ENCODE results near the gene DCAF10.
A peak's percentile ranks its signal among the peaks of the same experiment; 100 is the strongest.
"Not testable (repeated sequence)": the region's sequence is repeated elsewhere in the genome, so short reads cannot be mapped to it uniquely, and the experiment has no call there.

DCAF10 gene

DNA sequence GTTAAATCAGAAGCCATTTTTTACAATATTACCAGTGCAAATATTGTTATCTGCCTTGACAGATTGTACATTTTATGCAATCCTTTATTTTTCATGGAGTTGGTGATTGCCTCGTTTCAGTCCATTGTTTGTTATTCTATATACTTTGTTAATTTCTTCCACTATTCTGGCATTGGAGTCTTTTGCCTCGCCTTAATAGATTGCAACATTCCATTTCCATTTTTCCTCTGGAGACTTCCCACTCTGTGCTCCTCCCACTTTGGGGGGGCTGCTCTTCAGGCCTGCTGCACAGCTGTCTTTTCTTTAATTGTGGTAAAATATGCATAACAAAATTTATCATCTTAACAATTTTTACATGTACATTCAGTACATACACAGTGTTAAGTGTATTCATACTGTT is 4.4 kb upstream of the DCAF10 start:
- DNase-seq: no peak

DNA sequence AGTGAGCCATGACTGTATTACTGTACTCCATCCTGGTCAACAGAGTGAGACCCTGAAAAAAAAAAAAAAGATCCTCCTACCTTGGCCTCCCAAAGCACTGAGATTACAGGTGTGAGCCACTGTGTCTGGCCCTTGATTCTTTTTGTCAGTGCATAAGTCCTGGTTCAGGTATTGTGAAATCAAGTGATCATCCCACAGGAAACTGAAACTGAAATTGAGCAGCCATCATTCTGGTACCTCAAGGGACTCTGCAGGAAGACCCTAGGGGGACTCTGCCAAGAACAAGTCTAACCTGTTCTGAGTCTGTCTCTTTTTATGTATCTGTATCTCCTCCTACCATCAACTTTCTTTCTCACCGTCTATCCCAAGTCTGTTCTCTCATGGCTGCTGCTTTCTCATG is 1.9 kb upstream of the DCAF10 start:
- no peak for DNase-seq

DNA sequence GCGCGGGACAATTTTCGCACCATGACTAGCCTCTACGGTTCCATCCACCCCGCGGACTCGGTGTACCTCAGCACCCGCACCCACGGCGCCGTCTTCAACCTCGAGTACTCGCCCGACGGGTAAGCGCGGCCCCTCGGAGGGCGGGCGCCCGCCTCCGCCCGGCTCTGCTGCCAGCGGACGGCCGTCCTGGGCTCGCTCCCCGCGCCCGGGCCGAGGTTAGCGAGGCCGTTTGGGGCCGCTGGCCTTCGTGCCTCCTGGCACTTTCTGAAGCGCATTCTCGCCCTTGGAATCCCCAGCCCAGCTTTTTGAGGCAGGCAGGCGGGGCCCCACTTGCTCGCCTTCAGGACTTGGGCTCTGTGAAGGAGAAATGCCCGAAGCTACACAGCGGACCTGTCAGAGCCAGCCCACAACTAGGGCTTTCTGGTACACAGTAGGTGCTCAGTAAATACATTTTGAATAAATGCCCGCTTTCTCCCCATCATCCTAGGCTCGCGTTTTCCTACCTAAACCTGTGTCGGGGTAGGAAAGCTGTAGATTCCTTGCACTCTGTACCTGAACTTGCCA is 772 bp downstream of the DCAF10 start:
- DNase-seq: peak; percentile 54

DNA sequence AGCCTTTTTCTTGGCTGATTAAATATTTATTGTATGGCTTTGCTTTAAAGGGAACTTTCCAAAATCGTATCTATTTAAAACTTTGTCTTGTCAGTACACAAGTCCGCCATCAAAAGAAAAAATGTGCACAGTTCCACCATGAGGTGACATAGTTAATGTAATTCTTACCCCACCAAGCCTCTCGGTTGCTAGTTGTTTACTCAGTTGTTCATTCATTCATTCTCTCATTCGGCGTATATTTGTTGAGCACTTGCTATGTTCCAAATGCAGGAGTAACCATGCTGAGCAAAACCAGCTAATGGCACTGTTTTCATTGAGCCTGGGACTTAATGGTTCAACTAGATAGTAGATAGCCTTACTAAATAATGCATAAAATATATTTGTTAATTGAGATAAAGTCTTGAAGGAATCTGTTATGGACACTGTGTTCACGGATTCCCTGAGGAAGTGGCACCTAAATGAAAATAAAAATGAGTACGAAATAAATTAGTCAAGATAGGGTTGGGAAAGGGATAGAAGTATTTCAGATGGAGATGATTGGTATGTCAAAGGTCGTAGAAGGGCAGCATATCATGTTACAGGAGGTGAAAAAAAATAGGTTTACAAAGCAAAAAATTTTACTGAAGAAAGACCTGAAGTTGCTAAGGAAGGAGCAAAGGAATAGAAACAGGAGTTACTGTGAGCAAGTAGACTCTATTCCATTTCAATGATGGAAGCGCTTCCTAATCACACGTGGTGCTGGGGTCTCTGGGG is 1.5 kb downstream of the DCAF10 start:
- no peak for DNase-seq

DNA sequence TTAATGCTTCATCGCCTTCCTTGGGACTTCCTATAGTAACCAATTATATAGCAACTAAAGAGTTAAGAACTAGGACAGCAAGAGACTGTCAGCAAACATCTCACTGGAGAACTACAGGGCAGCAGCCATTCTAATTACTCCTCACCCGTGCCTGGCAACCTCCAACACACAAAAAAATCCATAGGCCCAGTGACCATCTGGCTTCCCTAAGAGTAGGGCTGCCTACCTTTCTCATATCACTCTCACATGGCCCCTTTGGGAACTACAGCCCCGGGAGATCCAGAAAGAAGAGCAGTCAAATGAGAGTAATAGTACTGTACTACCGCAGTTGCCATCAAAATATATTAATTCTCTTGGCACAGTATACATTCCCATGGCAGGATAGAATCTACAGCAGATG is 5.7 kb downstream of the DCAF10 start:
- no peak for DNase-seq

DNA sequence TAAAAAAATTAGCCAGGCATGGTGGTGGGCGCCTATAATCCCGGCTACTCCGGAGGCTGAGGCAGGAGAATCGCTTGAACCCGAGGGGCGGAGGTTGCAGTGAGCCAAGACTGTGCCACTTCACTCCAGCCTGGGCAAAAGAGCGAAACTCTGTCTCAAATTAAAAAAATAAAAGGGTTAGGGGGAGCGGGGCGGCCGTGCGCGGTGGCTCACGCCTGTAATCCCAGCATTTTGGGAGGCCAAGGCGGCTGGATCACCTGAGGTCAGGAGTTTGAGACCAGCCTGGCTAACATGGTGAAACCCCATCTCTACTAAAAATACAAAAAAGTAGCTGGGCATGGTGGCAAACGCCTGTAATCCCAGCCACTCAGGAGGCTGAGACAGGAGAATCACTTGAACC is 9.1 kb downstream of the DCAF10 start:
- not testable (repeated sequence) for DNase-seq

DNA sequence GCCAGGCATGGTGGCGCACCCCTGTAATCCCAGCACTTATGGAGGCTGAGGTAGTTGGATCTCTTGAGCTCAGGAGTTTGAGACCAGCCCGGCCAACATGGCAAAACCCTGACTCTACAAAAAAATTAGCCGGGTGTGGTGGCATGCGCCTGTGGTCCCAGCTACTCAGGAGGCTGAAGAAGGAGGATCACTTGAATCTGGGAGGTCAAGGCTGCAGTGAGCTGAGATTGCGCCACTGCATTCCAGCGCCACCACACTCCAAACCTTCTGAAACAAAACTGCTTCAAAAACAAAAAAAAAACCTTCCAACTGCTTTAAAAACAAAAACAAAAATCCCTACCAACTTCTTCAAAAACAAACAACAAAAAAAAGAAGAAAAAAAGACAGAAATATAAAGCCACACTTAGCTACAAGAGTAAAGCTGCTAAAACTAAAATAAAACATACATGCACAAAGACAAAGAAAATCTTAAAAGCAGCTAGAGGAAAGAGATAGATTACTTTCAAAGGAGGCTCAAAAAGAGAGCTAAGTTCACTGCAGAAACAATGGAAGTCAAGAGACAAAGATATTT is 11.4 kb downstream of the DCAF10 start:
- no peak for DNase-seq

DNA sequence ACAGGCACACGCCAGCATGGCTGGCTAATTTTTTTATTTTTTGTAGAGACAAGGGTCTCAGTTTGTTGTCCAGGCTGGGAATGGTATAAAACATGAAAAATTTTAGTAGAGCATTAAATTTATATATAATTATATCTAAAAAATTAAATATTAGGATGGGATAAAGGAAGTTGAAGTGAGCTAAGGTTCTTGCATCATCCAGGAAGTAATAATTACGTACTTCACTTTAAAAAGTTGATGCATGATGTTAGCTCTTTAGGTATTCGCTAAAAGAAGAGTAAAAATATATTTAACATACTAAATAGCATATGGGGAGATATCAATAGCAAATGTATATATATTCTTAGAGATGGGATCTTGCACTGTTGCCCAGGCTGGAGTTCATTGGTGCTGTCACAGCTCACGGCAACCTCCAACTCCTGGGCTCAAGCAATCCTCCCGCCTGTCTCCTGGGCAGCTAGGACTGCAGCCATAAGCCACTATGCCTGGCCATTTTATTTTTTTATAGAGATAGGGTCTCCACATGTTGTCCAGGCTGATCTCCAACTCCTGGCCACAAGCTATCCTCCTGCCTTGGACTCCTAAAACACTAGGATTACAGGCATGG is 12.3 kb downstream of the DCAF10 start:
- no peak for DNase-seq

DNA sequence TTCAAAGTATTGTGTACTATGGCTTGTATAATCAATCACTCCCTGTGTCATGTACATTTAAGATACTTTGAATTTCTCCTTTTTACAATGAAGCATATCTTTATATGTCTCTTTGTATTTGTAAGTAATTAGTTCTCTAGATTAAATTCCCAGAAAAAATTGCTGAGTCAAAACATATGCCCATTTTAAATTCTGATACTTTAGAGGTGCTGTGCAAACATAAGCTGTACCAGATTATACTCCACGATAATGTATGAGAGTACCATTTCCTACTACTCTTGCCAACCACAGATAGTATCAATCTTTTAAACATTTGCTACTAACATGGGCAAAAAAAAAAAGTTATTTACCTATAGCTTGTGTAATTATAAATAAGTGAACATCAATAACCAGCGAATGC is 18.3 kb downstream of the DCAF10 start:
- DNase-seq: no peak

DNA sequence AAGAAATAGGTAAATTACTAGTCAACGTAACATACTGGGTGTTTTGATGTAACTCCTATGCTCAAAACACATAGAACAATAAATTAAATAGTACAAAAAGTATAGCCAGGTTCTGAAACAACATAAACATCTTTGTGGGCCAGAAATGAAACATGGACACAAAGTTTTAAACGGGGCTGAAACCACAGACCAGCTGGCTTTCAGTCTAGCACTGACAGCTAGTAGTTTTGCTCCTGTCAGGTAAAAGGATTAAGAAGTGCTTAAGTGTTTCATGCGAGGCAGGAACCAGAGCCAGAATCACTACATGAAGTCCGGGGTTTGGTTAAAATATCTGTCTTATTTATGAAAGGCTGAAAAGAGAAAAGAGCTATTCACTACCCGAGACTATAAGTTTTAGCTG is 19.5 kb downstream of the DCAF10 start:
- no peak for DNase-seq

DNA sequence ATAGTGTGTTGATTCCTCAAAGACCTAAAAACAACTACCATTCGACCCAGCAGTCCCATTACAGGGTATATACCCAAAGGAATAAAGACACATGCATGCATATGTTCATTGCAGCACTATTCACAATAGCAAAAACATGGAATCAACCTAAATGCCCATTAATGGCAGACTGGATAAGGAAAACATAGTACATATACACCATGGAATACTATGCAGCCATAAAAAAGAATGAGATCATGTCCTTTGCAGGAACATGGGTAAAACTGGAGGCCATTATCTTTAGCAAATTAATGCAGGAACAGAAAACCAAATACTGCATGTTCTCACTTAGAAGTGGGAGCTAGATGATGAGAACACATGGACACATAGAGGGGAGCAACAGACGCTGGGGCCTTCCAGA is 24.6 kb downstream of the DCAF10 start:
- not testable (repeated sequence) for DNase-seq

DNA sequence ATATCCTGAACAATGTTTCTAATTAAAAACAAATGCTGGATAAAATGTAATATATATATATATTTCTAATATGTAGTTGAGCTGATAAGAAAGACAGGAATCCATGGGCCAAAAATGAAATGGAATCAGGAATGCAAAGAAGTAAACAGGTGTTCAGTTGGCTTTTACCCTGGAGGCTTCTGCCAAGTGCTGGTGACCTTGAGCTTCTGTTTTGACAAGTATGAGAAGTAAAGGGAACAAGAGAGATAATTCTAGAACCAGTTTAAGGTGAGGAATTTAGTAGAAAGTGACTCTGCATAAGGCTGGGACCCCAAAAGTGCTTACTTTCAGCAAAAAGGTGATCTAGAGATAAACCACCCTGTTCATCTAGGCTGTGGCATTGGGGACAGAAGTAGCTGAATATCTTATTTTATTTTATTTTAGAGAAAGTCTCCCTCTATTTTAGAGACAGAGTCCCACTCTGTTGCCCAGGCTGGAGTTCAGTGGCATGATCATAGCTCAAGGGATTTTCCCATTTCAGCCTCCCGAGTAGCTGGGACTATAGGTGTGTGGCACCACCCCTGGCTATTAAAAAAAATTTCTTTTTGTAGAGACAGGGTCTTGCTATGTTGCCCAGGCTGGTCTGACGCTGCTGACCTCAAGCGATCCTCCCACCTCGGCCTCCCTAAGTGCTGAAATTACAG is 27.0 kb downstream of the DCAF10 start:
- no peak for DNase-seq

DNA sequence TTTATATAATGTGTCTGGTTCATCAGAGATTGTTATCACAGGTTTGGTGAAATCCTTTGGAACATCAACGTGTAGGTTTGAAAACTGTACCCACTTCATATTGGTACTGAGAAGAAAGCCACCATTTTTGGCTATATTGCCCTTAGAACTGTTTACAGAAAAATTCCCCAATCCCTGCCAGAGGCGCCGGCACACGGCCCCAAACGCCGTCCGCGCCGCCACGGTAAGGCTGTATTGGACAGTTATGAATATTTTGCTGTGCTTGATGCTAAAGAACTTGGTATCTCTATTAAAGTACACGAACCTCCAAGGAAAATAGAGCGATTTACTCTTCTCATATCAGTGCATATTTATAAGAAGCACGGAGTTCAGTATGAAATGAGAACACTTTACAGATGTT is 35.2 kb downstream of the DCAF10 start:
- DNase-seq: no peak

DNA sequence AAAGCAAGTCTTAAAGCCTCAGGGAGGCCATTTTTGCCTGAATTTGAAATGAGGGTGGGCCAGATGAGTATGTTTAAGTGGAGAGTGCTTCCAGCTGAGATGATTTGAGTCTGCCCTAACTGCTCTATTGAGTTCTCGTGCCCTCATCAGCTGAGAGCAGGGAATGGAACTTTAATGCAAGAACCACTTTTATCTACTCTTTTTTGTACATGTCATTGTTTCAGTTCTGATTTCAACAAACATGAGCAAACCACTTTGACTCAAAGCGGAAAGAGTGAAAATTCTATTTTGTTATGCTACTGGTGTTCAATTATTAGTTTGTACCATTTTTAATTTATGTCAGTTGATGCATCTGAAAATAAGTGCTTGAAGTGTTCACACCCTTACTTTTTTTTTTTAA is 35.8 kb downstream of the DCAF10 start:
- peak; percentile 16 for DNase-seq

DNA sequence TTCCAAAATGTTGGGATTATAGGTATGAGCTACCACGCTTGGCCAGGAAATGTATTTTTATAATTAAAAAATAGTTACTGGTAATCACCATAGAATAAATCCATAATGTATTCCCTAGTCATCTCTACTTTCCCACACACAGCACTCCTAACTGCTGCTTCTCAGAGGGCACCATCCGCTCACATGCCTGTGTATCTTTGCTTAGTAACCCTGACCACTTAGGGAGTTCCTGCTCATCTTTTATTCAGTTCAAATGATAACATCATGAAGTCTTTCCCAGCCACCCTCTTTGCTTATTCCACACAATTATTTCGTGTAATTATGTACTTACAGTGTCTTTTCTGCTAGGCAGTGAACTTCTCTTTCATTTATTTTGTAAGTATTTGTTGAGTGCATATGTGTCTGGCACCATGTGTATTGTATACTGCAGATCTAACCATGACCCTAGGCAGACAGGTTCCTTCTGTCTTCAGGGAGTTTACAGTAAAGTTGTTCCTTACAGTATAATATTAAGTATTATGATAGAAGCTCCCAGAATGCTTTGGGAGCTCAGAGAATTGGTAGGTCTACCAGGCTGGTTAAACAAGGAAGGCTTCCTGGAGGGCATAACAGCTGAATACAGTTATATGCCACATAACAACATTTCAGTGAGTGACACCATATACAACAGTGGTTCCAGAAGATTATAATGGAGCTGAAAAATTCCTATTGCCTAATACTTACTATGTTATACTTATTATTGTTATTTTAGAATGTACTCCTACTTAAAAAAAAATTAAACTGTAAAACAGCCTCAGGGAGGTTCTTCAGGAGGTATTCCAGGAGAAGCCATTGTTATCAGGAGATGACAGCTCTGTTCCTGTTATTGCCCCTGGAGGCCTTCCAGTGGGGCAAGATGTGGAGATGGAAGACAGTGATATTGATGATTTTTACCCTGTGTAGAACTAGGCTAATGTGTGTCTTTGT is 39.2 kb downstream of the DCAF10 start:
- DNase-seq: no peak

DNA sequence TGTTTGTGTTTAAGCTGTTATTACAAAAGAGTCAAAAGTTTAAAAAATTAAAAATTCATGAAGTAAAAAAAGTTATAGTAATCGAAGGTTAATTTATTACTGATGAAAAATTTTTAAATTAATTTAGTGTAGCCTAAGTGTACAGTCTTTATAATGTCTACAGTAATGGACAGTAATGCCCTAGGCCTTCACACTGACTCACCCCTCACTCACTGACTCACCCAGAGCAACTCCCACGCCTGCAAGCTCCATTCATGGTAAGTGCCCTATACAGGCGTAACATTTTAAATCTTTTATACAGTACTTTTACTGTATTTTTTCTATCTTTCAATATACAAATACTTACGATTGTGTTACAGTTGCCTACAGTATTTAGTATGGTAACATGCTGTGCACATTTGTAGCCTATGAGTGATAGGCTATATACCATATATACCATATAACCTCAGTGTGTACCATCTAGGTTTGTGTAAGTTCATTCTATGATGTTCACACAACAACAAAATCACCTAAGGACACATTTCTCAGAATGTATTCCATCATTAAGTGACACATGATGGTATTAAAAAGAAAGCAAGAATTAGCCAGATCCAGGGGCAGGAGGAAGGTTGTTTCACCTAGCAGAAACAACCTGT is 40.1 kb downstream of the DCAF10 start:
- peak; percentile 36 for DNase-seq

DNA sequence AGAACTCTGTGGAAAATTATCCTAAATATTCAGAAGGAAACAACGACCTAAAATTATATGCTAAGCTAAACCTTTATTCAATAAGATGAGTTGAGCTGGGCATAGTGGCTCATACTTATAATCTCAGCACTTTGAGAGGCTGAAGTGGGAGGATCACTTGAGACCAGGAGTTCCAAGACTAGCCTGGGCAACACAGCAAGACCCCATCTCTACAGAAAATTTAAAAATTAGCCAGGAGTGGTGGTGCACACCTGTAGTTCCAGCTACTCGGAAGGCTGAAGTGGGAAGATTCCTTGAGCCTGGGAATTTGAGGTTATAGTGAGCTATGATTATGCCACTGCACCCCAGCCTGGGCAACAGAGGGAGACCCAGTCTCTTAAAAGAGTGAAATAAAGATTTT is 51.6 kb downstream of the DCAF10 start:
- DNase-seq: no peak

DNA sequence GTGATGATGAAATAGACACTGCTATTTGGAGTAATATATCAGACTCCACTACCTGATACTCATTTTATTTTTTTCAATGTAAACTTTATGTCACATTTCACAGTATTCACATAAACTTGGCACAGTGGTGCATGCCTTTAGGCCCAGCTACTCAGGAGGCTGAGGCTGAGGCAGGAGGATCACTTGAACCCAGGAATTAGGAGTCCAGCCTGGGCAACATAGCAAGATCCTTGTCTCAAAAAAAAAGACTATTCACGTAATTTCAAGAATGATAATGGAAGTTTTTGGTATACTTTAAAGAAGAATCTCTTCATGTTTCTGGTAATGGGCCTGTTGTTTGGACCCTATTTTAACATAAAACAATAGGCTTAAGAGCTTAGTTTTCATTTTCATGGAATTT is 56.0 kb downstream of the DCAF10 start:
- no peak for DNase-seq

DNA sequence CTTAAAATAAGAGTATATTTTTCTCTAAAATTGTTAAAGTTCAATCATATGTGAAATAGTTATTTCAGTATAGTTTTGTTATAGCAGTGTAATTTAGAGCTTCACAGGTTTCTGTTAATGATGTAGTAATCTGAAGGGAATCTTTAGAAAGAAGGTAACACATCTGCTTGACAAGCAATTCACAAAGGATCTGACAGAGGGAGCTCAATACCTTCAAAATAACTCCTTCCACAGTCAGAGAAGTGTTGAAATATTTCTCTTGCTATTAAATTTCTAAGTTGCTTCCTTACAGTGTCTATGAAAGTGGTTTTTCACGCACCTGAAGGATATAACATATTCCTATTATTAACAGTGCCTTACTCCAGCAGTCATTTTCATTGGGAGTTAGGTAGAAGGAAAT is 58.4 kb downstream of the DCAF10 start:
- no peak for DNase-seq

DNA sequence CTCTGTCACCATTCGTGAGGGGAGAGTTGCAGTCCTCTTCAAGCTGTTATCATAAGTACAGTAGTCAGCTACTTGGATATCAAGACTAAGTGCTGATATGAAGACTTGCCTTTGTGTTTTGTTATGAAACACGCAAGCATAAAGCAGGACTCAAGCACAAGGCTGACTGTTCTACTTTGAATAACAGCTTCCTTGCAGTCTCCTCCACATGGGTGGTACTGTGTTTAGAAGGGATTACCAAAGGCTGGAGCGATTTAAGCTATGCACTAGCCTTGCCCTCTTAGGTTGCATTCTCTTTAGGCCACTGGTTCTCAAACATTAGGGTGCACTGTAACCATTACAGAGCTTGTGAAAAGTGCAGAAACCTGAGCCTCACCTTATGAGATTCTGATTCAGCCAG is 61.9 kb downstream of the DCAF10 start:
- DNase-seq: no peak

DNA sequence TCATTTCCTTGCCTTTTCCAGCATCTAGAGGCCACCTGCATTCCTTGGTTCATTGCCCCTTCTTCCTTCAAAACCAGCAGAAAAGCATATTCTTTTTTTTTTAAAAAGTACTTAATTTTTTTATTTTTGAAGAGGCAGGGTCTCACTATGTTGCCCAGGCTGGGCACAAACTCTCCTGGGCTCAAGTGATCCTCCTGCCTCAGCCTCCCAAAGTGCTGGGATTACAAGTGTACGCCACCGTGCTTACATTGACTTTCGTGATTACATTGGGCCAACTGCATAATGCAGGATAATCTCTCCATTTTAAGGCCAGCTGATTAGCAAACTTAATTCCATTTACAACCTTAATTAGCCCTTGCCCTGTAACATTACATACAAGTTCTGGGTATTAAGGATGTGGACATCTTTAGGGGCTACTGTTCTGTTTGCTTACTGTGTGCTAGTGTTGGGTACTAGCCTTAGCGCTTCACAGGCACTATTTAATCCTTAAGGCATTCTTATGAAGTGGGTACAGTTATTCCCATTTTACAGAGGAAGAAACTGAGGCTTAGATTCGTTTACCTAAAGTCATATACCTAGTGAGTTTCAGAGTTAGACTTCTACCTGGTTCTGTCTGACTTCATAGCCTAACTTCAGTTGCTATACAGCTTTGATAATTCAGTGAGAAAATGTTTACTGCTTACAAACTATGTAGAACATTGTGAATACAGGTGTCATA is 69.6 kb downstream of the DCAF10 start:
- DNase-seq: no peak
